PC-3 (cell line): ENCODE results near the gene NRAS.

Experiments used
- EZH2 ChIP-seq: fragments of 300-600 bp; sonication (generic); IDR thresholded peaks from one replicate; pipeline ENCODE4 v1.6.1; 2017; ENCODE audit warnings: antibody characterized with exemption, mild to moderate bottlenecking, low read length; ENCODE audit not compliant: unreplicated experiment
- EZH2phosphoT487 ChIP-seq: fragments of 300-600 bp; sonication (generic); IDR thresholded peaks from 2 replicates; pipeline ENCODE4 v1.6.1; 2018; ENCODE audit warnings: mild to moderate bottlenecking, antibody characterized with exemption, low read length, borderline replicate concordance
- TF ChIP-seq, protein P1 (sequence below): fragments of 300-600 bp; sonication (generic); conservative IDR thresholded peaks from 2 replicates; pipeline ENCODE4 v1.5.1; 2017; ENCODE audit warnings: antibody characterized with exemption, low read depth, mild to moderate bottlenecking, low read length

DNA sequence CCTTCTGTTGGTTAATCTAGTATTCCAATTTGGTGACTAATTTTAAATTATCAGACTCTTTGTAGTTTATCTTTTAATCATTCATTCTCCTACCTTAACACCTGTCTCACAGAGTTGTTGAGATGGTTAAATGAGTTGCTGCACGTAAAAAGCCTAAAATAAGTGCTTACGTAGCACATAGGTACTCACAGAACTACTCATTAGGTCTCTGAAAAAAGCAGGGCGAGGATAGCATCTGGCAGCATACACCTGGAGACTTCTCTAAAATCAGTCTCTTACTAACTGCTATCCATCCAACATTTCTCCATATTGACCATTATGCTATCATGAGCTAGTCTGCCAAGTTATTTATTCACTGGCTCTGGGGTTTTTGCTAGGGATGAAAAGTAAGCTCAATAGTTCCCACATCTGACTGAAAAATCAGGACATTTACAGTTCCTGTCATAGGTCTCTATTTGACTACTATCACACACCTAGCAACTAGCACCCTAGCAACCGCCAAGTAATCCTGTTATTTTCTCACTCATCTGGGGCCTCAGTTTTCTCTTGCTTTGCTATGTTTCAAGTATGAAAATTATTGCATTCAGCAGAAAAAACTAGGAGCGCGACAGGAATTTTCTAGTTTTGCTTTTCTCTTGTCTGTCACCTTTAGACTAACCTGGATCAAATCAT, 30.0 kb upstream of the NRAS start:
- TF ChIP-seq, protein P1, sequence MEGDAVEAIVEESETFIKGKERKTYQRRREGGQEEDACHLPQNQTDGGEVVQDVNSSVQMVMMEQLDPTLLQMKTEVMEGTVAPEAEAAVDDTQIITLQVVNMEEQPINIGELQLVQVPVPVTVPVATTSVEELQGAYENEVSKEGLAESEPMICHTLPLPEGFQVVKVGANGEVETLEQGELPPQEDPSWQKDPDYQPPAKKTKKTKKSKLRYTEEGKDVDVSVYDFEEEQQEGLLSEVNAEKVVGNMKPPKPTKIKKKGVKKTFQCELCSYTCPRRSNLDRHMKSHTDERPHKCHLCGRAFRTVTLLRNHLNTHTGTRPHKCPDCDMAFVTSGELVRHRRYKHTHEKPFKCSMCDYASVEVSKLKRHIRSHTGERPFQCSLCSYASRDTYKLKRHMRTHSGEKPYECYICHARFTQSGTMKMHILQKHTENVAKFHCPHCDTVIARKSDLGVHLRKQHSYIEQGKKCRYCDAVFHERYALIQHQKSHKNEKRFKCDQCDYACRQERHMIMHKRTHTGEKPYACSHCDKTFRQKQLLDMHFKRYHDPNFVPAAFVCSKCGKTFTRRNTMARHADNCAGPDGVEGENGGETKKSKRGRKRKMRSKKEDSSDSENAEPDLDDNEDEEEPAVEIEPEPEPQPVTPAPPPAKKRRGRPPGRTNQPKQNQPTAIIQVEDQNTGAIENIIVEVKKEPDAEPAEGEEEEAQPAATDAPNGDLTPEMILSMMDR, result no peak
- TF ChIP-seq EZH2 (no peak), EZH2phosphoT487 (no peak)
